ENCODE data around the gene KHDC4. TPM values are rescaled to one million over a fixed set of nuclear protein-coding genes. Genes with fewer than 3 reads are reported as not detected.
A peak's percentile ranks its signal among the peaks of the same experiment; 100 is the strongest.

KHDC4 gene
- total and polyA plus RNA-seq, 2 of the 13 experiments (the other 11 are each of a cell fraction or from before 2014, with no cell fraction given), result 33.5 to 92.0 TPM

DNA sequence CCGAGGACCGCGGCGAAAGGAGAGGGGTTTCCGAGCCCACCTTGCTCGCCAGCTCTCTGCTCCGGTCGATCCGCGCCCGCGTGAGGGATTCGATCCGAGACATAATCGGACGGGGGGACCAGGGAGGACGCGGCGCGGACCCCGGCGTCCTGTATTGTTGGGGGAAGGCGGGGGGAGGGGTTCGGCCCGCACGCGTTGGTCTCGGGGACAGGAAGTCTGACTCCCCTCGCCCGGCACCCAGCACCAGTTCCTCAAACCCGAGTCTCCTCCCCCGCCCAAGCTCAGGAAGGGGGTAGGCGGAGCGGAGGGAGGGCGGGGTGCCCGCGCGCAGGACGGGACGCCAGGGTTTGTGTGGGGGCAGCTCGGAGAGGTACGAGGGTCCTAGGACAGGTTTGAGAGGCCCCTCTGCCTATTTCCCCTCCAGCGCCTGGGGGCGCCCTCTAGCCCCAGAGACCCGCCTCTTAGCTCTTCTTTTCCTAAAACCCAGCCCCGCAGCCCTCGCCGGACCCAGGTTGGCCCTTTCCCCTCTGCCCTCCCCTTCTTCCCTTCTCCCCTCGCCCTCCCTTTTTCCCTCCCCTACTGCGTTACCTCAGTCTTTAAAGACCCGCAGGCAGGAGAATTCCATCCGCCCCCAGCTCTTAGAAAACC, 44.2 kb upstream of the KHDC4 start, which contains the start of gene ARHGEF2 (continued):
- TF ChIP-seq, protein P1, sequence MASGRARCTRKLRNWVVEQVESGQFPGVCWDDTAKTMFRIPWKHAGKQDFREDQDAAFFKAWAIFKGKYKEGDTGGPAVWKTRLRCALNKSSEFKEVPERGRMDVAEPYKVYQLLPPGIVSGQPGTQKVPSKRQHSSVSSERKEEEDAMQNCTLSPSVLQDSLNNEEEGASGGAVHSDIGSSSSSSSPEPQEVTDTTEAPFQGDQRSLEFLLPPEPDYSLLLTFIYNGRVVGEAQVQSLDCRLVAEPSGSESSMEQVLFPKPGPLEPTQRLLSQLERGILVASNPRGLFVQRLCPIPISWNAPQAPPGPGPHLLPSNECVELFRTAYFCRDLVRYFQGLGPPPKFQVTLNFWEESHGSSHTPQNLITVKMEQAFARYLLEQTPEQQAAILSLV (CRISPR knock-in tag; IDR thresholded peaks at IDR 0.05; ENCODE audit: borderline replicate concordance), result peak; percentile 52; the same call in 1 of the 2 replicates
- TF ChIP-seq MBNL3 (CRISPR knock-in tag; conservative IDR thresholded peaks at IDR 0.05) (no peak), PAWR (CRISPR knock-in tag; IDR thresholded peaks at IDR 0.05; ENCODE audit: borderline replicate concordance) (no peak), ZNF160 (CRISPR knock-in tag; IDR thresholded peaks at IDR 0.05) (no peak), SP1 (IDR thresholded peaks at IDR 0.05) (no peak), SP1 (CRISPR knock-in tag; IDR thresholded peaks at IDR 0.05) (no peak), GTF2F1 (IDR thresholded peaks at IDR 0.05; ENCODE audit: low read length) (no peak), ZNF749 (CRISPR knock-in tag; IDR thresholded peaks at IDR 0.05; ENCODE audit: borderline replicate concordance) (no peak), RFXANK (CRISPR knock-in tag; IDR thresholded peaks at IDR 0.05) (no peak), FOSL2 (CRISPR knock-in tag; IDR thresholded peaks at IDR 0.05) (no peak), ZNF451 (CRISPR knock-in tag; IDR thresholded peaks at IDR 0.05) (no peak), SP4 (CRISPR knock-in tag; IDR thresholded peaks at IDR 0.05) (no peak)
- TF ChIP-seq, protein P2, sequence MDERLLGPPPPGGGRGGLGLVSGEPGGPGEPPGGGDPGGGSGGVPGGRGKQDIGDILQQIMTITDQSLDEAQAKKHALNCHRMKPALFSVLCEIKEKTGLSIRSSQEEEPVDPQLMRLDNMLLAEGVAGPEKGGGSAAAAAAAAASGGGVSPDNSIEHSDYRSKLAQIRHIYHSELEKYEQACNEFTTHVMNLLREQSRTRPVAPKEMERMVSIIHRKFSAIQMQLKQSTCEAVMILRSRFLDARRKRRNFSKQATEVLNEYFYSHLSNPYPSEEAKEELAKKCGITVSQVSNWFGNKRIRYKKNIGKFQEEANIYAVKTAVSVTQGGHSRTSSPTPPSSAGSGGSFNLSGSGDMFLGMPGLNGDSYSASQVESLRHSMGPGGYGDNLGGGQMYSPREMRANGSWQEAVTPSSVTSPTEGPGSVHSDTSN (CRISPR knock-in tag; IDR thresholded peaks at IDR 0.05), result no peak
- TF ChIP-seq, protein P3, sequence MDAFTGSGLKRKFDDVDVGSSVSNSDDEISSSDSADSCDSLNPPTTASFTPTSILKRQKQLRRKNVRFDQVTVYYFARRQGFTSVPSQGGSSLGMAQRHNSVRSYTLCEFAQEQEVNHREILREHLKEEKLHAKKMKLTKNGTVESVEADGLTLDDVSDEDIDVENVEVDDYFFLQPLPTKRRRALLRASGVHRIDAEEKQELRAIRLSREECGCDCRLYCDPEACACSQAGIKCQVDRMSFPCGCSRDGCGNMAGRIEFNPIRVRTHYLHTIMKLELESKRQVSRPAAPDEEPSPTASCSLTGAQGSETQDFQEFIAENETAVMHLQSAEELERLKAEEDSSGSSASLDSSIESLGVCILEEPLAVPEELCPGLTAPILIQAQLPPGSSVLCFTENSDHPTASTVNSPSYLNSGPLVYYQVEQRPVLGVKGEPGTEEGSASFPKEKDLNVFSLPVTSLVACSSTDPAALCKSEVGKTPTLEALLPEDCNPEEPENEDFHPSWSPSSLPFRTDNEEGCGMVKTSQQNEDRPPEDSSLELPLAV (CRISPR knock-in tag; conservative IDR thresholded peaks at IDR 0.05; ENCODE audit: low read depth), result no peak
- TF ChIP-seq, protein P4, sequence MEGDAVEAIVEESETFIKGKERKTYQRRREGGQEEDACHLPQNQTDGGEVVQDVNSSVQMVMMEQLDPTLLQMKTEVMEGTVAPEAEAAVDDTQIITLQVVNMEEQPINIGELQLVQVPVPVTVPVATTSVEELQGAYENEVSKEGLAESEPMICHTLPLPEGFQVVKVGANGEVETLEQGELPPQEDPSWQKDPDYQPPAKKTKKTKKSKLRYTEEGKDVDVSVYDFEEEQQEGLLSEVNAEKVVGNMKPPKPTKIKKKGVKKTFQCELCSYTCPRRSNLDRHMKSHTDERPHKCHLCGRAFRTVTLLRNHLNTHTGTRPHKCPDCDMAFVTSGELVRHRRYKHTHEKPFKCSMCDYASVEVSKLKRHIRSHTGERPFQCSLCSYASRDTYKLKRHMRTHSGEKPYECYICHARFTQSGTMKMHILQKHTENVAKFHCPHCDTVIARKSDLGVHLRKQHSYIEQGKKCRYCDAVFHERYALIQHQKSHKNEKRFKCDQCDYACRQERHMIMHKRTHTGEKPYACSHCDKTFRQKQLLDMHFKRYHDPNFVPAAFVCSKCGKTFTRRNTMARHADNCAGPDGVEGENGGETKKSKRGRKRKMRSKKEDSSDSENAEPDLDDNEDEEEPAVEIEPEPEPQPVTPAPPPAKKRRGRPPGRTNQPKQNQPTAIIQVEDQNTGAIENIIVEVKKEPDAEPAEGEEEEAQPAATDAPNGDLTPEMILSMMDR (CRISPR knock-in tag; IDR thresholded peaks at IDR 0.05), result peak; percentile 63
- TF ChIP-seq, protein P5, sequence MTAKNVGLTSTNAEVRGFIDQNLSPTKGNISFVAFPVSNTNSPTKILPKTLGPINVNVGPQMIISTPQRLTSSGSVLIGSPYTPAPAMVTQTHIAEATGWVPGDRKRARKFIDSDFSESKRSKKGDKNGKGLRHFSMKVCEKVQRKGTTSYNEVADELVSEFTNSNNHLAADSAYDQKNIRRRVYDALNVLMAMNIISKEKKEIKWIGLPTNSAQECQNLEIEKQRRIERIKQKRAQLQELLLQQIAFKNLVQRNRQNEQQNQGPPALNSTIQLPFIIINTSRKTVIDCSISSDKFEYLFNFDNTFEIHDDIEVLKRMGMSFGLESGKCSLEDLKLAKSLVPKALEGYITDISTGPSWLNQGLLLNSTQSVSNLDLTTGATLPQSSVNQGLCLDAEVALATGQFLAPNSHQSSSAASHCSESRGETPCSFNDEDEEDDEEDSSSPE (CRISPR knock-in tag; IDR thresholded peaks at IDR 0.05), result no peak
- TF ChIP-seq, protein P6, sequence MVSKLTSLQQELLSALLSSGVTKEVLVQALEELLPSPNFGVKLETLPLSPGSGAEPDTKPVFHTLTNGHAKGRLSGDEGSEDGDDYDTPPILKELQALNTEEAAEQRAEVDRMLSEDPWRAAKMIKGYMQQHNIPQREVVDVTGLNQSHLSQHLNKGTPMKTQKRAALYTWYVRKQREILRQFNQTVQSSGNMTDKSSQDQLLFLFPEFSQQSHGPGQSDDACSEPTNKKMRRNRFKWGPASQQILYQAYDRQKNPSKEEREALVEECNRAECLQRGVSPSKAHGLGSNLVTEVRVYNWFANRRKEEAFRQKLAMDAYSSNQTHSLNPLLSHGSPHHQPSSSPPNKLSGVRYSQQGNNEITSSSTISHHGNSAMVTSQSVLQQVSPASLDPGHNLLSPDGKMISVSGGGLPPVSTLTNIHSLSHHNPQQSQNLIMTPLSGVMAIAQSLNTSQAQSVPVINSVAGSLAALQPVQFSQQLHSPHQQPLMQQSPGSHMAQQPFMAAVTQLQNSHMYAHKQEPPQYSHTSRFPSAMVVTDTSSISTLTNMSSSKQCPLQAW (CRISPR knock-in tag; IDR thresholded peaks at IDR 0.05), result no peak
- TF ChIP-seq, protein P7, sequence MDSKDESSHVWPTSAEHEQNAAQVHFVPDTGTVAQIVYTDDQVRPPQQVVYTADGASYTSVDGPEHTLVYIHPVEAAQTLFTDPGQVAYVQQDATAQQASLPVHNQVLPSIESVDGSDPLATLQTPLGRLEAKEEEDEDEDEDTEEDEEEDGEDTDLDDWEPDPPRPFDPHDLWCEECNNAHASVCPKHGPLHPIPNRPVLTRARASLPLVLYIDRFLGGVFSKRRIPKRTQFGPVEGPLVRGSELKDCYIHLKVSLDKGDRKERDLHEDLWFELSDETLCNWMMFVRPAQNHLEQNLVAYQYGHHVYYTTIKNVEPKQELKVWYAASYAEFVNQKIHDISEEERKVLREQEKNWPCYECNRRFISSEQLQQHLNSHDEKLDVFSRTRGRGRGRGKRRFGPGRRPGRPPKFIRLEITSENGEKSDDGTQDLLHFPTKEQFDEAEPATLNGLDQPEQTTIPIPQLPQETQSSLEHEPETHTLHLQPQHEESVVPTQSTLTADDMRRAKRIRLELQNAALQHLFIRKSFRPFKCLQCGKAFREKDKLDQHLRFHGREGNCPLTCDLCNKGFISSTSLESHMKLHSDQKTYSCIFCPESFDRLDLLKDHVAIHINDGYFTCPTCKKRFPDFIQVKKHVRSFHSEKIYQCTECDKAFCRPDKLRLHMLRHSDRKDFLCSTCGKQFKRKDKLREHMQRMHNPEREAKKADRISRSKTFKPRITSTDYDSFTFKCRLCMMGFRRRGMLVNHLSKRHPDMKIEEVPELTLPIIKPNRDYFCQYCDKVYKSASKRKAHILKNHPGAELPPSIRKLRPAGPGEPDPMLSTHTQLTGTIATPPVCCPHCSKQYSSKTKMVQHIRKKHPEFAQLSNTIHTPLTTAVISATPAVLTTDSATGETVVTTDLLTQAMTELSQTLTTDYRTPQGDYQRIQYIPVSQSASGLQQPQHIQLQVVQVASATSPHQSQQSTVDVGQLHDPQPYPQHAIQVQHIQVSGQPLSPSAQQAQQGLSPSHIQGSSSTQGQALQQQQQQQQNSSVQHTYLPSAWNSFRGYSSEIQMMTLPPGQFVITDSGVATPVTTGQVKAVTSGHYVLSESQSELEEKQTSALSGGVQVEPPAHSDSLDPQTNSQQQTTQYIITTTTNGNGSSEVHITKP (CRISPR knock-in tag; IDR thresholded peaks at IDR 0.05; ENCODE audit: low read depth), result no peak
